Endodermal cell (in vitro differentiated cells): ENCODE results near the gene CCNB1IP1. TPM values are rescaled to one million over a fixed set of nuclear protein-coding genes. Genes with fewer than 3 reads are reported as not detected.

Experiments
- DNase-seq: peaks from one replicate; pipeline ENCODE4 v3.0.0-alpha.2; 2017
- H3K27ac ChIP-seq: 2 replicates; pipeline ENCODE4 v1.5.1; 2013; ENCODE audit warnings: mild to moderate bottlenecking, low read depth, low read length, moderate library complexity
- H3K27me3 ChIP-seq: 2 replicates; pipeline ENCODE4 v1.6.1; 2013; ENCODE audit warnings: mild to moderate bottlenecking, low read length, moderate library complexity; ENCODE audit not compliant: insufficient read depth, control insufficient read depth, poor library complexity, severe bottlenecking
- H3K36me3 ChIP-seq: 2 replicates; pipeline ENCODE4 v1.7.0; 2013; ENCODE audit warnings: mild to moderate bottlenecking, low read length, moderate library complexity; ENCODE audit not compliant: control insufficient read depth, insufficient read depth
- H3K4me1 ChIP-seq: one replicate; pipeline ENCODE4 v1.7.0; 2013; ENCODE audit warnings: low read length; ENCODE audit not compliant: control insufficient read depth, insufficient read depth
- H3K4me3 ChIP-seq: 2 replicates; pipeline ENCODE4 v1.5.1; 2013; ENCODE audit warnings: mild to moderate bottlenecking, low read length, moderate library complexity
- H3K9ac ChIP-seq: 2 replicates; pipeline ENCODE4 v1.6.1; 2013; ENCODE audit warnings: mild to moderate bottlenecking, low read length, moderate library complexity; ENCODE audit not compliant: poor library complexity, severe bottlenecking; ENCODE audit errors: extremely low read depth
- H3K9me3 ChIP-seq: 2 replicates; pipeline ENCODE4 v1.6.1; 2013; ENCODE audit warnings: mild to moderate bottlenecking, low read length, moderate library complexity; ENCODE audit not compliant: control insufficient read depth
- H3K27ac Mint-ChIP-seq: 2 replicates; pipeline ENCODE4 v1.8.0; 2020; ENCODE audit warnings: mixed read lengths
- H3K27me3 Mint-ChIP-seq: 2 replicates; pipeline ENCODE4 v1.8.0; 2021; ENCODE audit warnings: mild to moderate bottlenecking, mixed read lengths; ENCODE audit not compliant: insufficient read depth
- H3K36me3 Mint-ChIP-seq: 2 replicates; pipeline ENCODE4 v1.8.0; 2020; ENCODE audit warnings: low read depth, mixed read lengths
- H3K4me1 Mint-ChIP-seq: 2 replicates; pipeline ENCODE4 v1.8.0; 2020; ENCODE audit warnings: mixed read lengths
- H3K4me3 Mint-ChIP-seq: 2 replicates; pipeline ENCODE4 v1.8.0; 2020; ENCODE audit warnings: mild to moderate bottlenecking, moderate library complexity, mixed read lengths
- H3K9me3 Mint-ChIP-seq: 2 replicates; pipeline ENCODE4 v1.8.0; 2020; ENCODE audit warnings: mild to moderate bottlenecking, mixed read lengths
- CTCF ChIP-seq: fragments of 200-600 bp; sonication (generic); conservative IDR thresholded peaks from 2 replicates; pipeline ENCODE4 v1.5.0; 2021; ENCODE audit warnings: antibody characterized with exemption, mild to moderate bottlenecking
- WGBS, 2 experiments: methylation state at CpG; one replicate each; pipeline versions ENCODE4 v1.1.5 to v1.1.7; 2013; ENCODE audit warnings: missing lambda C conversion rate in 2 of 2, mixed read lengths in 1 of 2; ENCODE audit not compliant: insufficient coverage in 1 of 2, insufficient read length in 1 of 2; 5-methylcytosine and 5-hydroxymethylcytosine counted together
- total RNA-seq, 2 donors: library from RNA; stranded (reverse); fragmentation: NEBNext Ultra II Directional in 1 of 2; extraction: Animal tissue kit (Norgen Biotek cat#: 25700) in 1 of 2; gene quantifications; 2 replicates in 1 of 2; 3 replicates in 1 of 2; pipeline ENCODE4 v1.2.1, GENCODE V29; 2021

CCNB1IP1 gene
- total RNA-seq, 2 donors from 2014 or later: 96.1 to 99.5 TPM

DNA sequence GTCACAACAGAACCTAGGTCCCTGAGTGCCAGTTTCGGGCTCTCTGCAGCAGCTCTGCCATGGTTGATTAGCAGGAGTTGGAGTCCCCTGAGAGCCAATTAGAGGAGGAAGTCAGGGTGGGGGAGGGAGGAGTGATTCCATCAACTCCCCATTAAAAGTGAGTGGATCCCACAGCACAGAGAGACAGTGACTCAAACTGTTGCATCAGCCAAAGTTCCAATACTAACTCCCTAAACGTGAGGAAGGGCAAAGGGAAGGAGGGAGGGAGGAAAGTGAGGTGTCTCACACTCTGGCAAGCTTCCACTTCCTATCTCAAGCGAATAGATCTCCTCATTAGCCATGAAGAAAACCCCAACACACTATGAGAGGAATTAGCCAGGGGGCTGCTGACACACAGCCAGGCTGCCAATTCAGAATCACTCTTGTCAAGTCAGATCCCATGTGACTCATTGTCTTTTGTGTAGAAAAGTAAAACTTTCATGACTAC, 70.4 kb downstream of the CCNB1IP1 start:
- no peaks in the 10 kb centered on the region for H3K27me3 ChIP-seq
- Mint-ChIP-seq H3K4me3 (no peak overlapping the region), H3K9me3 (peaks cover 30% of the 10 kb centered on the region), H3K4me1 (no peaks in the 10 kb centered on the region), H3K27ac (no peak overlapping the region), H3K27me3 (no peaks in the 10 kb centered on the region), H3K36me3 (no peaks in the 10 kb centered on the region)
- TF ChIP-seq CTCF: no peak
- 34% methylated on average over 2 of the region's 3 CpGs; no CpG with 5 or more reads in 1 of the 2 experiments for WGBS, 2 experiments
- H3K36me3 ChIP-seq: no peaks in the 10 kb centered on the region
- no peak overlapping the region for H3K4me3 ChIP-seq
- no peaks in the 10 kb centered on the region for H3K4me1 ChIP-seq
- DNase-seq: peak; percentile 56
- H3K27ac ChIP-seq: no peak overlapping the region
- peaks cover 8% of the 10 kb centered on the region for H3K9me3 ChIP-seq
- H3K9ac ChIP-seq: no peak overlapping the region

Other genes with a start within 250 kb of the CCNB1IP1 start
- not detected for gene OR4K17, start 222.5 kb downstream of the CCNB1IP1 start, total RNA-seq
- gene OR4N5, start 194.5 kb downstream of the CCNB1IP1 start, total RNA-seq: not detected
- gene OR11G2, start 142.4 kb downstream of the CCNB1IP1 start, total RNA-seq: not detected
- gene OR11H6, start 109.6 kb downstream of the CCNB1IP1 start, total RNA-seq: not detected
- gene OR11H7, start 104.3 kb downstream of the CCNB1IP1 start, total RNA-seq: not detected
- gene OR11H4, start 94.0 kb downstream of the CCNB1IP1 start, total RNA-seq: not detected
- gene TTC5, start 27.3 kb downstream of the CCNB1IP1 start, total RNA-seq: 10 to 100 TPM; 20.1 to 20.5 TPM
- 10 to 100 TPM; 36.1 to 63.7 TPM for gene PARP2, start 10.4 kb upstream of the CCNB1IP1 start, total RNA-seq
- gene TEP1, start 80.2 kb upstream of the CCNB1IP1 start, total RNA-seq: 10 to 100 TPM; 33.8 to 34.0 TPM
- gene KLHL33, start 102.9 kb upstream of the CCNB1IP1 start, total RNA-seq: under 1 TPM in 1 of 2 donors, not detected in 1; 0.09 TPM
- 10 to 100 TPM; 44.3 to 50.7 TPM for gene OSGEP, start 121.5 kb upstream of the CCNB1IP1 start, total RNA-seq
- gene APEX1, start 121.9 kb upstream of the CCNB1IP1 start, total RNA-seq: 100 to 1,000 TPM; 228 to 249 TPM
- gene PIP4P1, start 128.2 kb upstream of the CCNB1IP1 start, total RNA-seq: 10 to 100 TPM; 32.1 to 38.1 TPM
- gene PNP, start 136.1 kb upstream of the CCNB1IP1 start, total RNA-seq: 10 to 100 TPM; 52.8 to 59.8 TPM
- gene RNASE10, start 172.3 kb upstream of the CCNB1IP1 start, total RNA-seq: 1 to 10 TPM in 1 of 2 donors, under 1 TPM in 1; 0.60 to 1.1 TPM
- gene RNASE9, start 227.8 kb upstream of the CCNB1IP1 start, total RNA-seq: not detected